ENCODE data around the gene CNFN. TPM values are rescaled to one million over a fixed set of nuclear protein-coding genes. Genes with fewer than 3 reads are reported as not detected.

CNFN gene
- total RNA-seq, 1 experiment from 2014 or later: 7.1 TPM

GRCh38 chr19:42411581-42412178 is 21.6 kb upstream of the CNFN start:
- no peak overlapping the region for H4K8ac ChIP-seq (replicated peaks; ENCODE audit: insufficient read length, low read depth, low read length)
- no peak overlapping the region for H3K4me2 ChIP-seq (ENCODE audit: insufficient read depth, insufficient read length, low read length)
- H3K79me1 ChIP-seq (ENCODE audit: insufficient read depth, low read depth, low read length, poor library complexity, severe bottlenecking): no peaks in the 10 kb centered on the region
- H3K27ac ChIP-seq (ENCODE audit: insufficient read length, low read depth, low read length): no peak overlapping the region
- H4K20me1 ChIP-seq (ENCODE audit: control insufficient read depth, insufficient read depth, insufficient read length): no peaks in the 10 kb centered on the region
- no peaks in the 10 kb centered on the region for H3K4me1 ChIP-seq (ENCODE audit: insufficient read depth, low read length)
- H3K23me2 ChIP-seq (ENCODE audit: insufficient read length, low read depth, low read length, poor library complexity, severe bottlenecking): no peaks in the 10 kb centered on the region
- H3K27ac Mint-ChIP-seq: peak overlapping the region in 1 of 3 experiments; percentile 82; a peak in 1 of 7 replicates
- no peaks in the 10 kb centered on the region for H3K79me2 ChIP-seq (ENCODE audit: insufficient read depth, low read length)
- peaks cover 93% of the 10 kb centered on the region for H3K27me3 Mint-ChIP-seq (ENCODE audit: low read depth)
- peaks cover 1% of the 10 kb centered on the region; the same call in 1 of the 2 replicates for H3K27me3 ChIP-seq (ENCODE audit: insufficient read depth, low read length)
- H2AK5ac ChIP-seq (ENCODE audit: insufficient read length, low read length): no peak overlapping the region
- no peak overlapping the region for H3K4ac ChIP-seq (ENCODE audit: low read depth, low read length)
- no peaks in the 10 kb centered on the region for H3K9me3 Mint-ChIP-seq
- no peak for TF ChIP-seq CTCF (conservative IDR thresholded peaks at IDR 0.05)
- H3K4me3 Mint-ChIP-seq: no peak overlapping the region
- H2BK5ac ChIP-seq (ENCODE audit: insufficient read length, low read length): no peak overlapping the region
- no peak overlapping the region for H3K18ac ChIP-seq (ENCODE audit: insufficient read length, low read depth, low read length)
- no peak overlapping the region for H4K91ac ChIP-seq (ENCODE audit: insufficient read length, low read depth, low read length)
- no peak overlapping the region for H2BK15ac ChIP-seq (ENCODE audit: low read depth, low read length)
- no CpG with 5 or more reads among the region's 8 CpGs for WGBS (ENCODE audit: extremely low coverage, insufficient read length, low lambda C conversion rate)
- H2BK20ac ChIP-seq (ENCODE audit: low read depth, low read length, poor library complexity, severe bottlenecking): no peak overlapping the region
- DNase-seq: no peak
- H3K4me1 Mint-ChIP-seq: peaks cover 11 to 16% of the 10 kb centered on the region in 2 experiments; a peak in 3 of 4 replicates
- no peak overlapping the region for H3T11ph ChIP-seq (ENCODE audit: low read length)
- H3K56ac ChIP-seq (ENCODE audit: insufficient read length, low read depth, low read length): no peak overlapping the region
- no peaks in the 10 kb centered on the region for H3K9me3 ChIP-seq (ENCODE audit: control insufficient read depth, low read depth, low read length)
- H3K9ac ChIP-seq (ENCODE audit: extremely low read depth, insufficient read length, low read length): no peak overlapping the region
- H2AFZ ChIP-seq (ENCODE audit: low read length): no peak overlapping the region
- no peak overlapping the region for H2BK120ac ChIP-seq (ENCODE audit: low read depth, low read length, poor library complexity, severe bottlenecking)
- no peak overlapping the region for H3K23ac ChIP-seq (ENCODE audit: insufficient read length, low read depth, low read length)
- H2BK12ac ChIP-seq (ENCODE audit: insufficient read length, low read depth, low read length): no peak overlapping the region
- H3K14ac ChIP-seq (ENCODE audit: insufficient read depth, low read length): no peak overlapping the region
- peaks cover 9 to 25% (median 17%) of the 10 kb centered on the region in 3 experiments; a peak in 6 of 7 replicates for H3K36me3 Mint-ChIP-seq (ENCODE audit: insufficient read depth in 1 of 3, low read depth in 3 of 3)
- H4K5ac ChIP-seq (ENCODE audit: insufficient read length, low read depth, low read length): no peak overlapping the region

Data from H9 (cell line).